Right lung (tissue), 5 donors: ENCODE data around the gene ABLIM2. TPM values are rescaled to one million over a fixed set of nuclear protein-coding genes. Genes with fewer than 3 reads are reported as not detected.
"Not testable (repeated sequence)": the region's sequence is repeated elsewhere in the genome, so short reads cannot be mapped to it uniquely, and the experiment has no call there.

Source experiments
- DNase-seq, 2 donors: peaks; one replicate each; pipeline ENCODE4 v3.0.0-alpha.2; 2013
- polyA plus RNA-seq, 5 donors: library from polyadenylated mRNA; unstranded; fragments of 120-200 nt; gene quantifications; one replicate each; pipeline versions ENCODE4 v1.2.1 to v1.2.3, GENCODE V29; 2013; ENCODE audit warnings: inconsistent platforms in 1 of 5, low replicate concordance in 1 of 5; ENCODE audit not compliant: insufficient read length in 5 of 5, insufficient read depth in 1 of 5

ABLIM2 gene
- polyA plus RNA-seq, 5 donors: 5.9 to 7.1 (median 6.1) TPM

- DNase-seq: no peak
Measured at GRCh38 chr4:8141935-8142334, 16.7 kb downstream of the ABLIM2 start.

GRCh38 chr4:8140915-8141314, 17.7 kb downstream of the ABLIM2 start:
- no peak for DNase-seq

- DNase-seq: not testable (repeated sequence)
Measured at GRCh38 chr4:8139726-8140125, 18.9 kb downstream of the ABLIM2 start.

DNA sequence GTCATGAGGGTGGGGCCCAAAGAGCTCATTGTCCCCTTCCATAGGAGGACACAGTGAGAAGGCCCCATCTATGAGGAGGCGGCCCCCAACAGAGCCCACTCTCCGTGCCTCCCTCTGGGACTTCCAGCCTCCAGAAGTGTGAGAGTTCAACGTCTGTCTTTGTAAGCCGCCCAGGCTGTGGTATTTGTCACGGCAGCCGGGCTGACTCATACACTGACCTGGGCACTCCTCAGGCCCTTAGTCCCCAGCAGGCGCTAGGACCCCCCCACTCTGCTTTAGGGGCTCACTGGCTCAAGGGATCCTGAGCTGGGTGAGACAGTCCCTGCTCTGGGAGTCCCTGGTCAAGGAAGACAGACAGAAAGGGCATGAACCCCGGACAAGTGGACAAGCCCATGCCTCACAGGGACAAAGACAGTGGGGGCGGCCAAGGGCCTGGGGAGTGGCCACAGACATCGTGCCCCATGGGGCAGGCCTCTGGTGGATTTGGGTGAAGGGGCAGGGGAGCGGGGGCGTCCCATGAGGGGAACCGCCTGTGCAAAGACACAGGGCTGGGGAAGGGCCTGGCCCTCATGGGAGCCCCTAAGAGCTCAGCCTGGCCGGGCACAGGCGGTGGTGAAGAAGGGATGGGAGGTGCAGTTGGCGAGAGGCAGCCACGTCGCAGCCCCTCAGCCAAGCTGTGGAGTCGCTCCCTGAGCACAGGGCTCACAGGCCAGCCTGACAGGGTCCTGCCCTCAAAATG, 21.5 kb downstream of the ABLIM2 start:
- no peak for DNase-seq

DNA sequence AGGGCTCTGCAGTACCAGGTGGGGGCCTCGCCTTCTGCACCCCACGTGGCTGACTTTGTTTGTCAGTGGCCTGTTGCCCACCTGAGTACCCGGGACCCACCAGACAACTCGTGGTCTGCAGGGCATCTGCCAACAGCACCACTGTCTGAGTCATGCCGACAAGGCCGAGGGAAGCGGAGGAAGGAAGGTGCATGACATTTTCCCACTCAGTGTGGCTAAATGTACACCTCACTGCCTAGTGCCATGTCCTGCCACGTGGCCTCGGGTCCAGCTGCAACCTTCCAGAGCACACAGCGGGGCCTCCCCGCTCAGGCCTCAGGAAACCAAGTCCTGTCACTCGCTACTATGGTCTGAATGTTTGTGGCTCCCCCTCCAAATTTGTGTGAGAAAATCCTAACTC, 22.1 kb downstream of the ABLIM2 start:
- DNase-seq: no peak

- no peak for DNase-seq
Measured at GRCh38 chr4:8135666-8136065, 22.9 kb downstream of the ABLIM2 start.

GRCh38 chr4:8133897-8134563, 24.6 kb downstream of the ABLIM2 start:
- no peak for DNase-seq

DNA sequence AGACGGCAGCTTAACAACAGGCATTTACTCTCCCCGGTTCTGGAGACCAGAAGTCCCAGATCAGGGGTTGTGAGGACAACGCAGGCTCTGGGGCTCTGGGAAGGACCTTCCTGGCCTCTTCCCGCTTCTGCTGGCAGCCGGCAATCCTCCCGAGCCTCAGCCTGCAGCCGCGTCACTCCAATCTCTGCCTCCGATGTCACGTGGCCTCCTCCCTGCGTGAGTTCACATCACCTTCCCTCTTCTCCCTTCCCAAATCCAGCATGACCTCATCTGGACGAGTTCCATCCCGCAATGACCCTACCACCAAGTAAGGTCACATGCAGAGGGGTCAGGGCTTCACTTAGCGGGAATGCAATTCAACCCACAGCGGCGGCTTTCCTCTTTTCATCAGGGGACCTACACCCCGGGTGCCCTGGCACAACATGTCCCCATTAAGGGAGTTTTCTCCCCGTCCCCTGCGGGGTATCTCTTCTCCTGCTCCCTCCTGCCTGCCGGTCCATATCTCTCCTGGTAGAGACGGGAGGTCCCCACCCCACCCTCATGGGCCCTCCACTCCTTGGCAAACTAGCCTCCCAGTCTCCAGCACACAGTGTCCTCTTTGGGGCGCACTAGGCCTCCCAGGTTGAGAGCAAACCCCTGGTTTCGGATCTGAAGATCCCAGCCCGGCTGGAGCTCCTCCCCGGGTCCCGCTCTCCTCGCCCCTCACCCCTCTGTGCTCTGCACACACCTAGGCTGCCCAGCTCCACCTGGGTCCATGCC, 25.5 kb downstream of the ABLIM2 start:
- DNase-seq: no peak

DNA sequence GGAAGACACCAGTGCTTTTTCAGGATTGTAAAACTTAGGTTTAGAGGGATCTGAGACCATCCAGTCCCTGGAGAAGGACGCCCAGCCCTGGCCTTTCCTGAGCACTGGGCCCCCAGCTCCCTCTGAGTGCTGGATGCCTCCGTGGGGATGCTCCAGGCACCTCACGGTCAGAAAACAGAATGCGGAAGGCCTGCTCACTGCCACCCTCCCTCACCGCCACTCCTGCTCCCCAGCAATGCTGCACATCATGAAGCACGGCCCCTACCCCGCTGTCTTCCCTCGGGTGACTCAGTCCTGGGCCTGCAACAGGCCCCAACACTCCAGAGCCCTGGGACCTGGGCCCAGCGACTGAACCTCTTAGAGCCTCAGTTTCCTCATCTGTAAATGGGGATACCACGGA, 26.2 kb downstream of the ABLIM2 start:
- no peak for DNase-seq

- no peak for DNase-seq
Measured at GRCh38 chr4:8131826-8132225, 26.8 kb downstream of the ABLIM2 start.

- DNase-seq: no peak
Measured at GRCh38 chr4:8131210-8131609, 27.4 kb downstream of the ABLIM2 start.

- DNase-seq: no peak
Measured at GRCh38 chr4:8130346-8131066, 28.1 kb downstream of the ABLIM2 start.

GRCh38 chr4:8129785-8130184, 28.8 kb downstream of the ABLIM2 start:
- DNase-seq: no peak

GRCh38 chr4:8129136-8129535, 29.5 kb downstream of the ABLIM2 start:
- no peak for DNase-seq

DNA sequence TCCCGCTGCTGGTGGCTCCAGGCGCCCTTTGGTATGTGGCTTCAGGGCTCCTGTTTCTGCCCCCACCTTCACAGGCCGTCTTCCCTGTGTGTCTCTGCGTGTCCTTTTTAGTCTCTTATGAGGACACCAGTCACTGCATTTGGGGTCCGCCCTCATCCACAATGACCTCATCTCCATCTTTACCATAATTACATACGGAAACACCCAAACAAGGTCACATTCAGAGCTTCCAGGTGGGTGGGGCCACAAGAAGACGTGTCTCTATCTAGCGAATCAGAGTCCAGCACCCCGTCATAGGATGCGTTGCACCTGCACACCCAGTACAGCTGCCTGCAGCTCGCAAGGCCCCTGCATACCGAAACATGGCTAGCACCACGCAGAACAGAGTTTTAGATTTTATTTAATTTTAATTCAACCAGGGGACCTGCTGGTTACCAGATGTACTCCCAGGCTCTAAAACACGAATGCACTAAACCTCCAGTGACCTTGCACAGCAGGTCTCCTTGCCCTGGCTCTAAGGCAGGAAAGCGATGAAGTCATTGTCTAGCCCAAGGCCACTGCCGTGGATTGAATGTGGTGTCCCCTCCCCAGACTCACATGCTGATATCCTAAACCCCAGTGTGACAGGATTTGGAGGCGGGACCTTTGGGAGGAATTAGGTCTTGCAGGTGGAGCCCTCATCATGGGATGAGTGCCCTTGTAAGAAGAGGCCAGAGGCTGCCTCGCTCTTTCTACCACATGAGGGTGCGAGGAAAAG, 30.3 kb downstream of the ABLIM2 start:
- DNase-seq: no peak

- DNase-seq: no peak
Measured at GRCh38 chr4:8127051-8127826, 31.4 kb downstream of the ABLIM2 start.

DNA sequence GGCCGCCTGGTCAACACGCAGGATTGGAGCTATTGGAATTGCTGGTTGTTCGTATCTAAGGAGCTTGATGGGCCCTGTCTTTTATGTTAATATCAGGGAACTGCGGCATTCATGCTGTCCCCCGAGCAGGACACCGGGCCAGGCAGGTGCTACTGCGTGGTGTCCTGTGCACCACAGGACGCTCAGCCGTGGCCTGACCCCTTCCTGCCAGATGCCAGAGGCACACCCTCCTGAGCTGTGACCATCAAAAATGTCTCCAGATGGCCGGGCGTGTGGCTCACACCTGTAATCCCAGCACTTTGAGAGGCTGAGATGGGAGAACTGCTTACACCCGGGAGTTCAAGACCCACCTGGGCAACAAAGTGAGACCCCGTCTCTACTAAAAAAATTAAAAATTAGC, 32.1 kb downstream of the ABLIM2 start:
- DNase-seq: no peak

DNA sequence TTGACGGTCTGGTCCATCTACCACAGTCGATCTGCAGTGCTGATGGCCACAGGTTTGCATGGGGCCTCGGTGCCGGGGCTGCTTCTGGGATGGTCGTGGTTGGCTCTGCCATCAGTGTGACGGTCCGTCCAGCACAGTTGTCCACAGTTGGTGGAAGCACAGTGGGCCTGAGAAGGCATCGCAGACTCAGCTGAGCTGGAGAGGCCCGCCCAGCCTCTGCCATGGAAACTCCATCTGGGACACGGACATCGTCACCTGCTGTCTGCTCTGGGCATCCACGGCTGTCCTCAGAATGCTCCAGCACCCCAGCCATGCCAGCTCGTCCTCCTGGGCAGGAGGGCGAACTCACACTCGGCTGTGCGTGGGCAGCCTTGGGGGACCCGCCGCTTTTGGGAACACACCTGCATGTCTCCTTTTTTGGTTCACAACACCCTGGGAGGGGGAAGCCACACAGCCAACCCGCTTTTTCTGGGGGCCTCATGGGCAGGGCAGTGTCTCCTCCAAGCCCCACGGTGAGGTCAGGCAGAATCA, 33.0 kb downstream of the ABLIM2 start:
- DNase-seq: no peak

- no peak for DNase-seq
Measured at GRCh38 chr4:8123870-8124269, 34.7 kb downstream of the ABLIM2 start.

DNA sequence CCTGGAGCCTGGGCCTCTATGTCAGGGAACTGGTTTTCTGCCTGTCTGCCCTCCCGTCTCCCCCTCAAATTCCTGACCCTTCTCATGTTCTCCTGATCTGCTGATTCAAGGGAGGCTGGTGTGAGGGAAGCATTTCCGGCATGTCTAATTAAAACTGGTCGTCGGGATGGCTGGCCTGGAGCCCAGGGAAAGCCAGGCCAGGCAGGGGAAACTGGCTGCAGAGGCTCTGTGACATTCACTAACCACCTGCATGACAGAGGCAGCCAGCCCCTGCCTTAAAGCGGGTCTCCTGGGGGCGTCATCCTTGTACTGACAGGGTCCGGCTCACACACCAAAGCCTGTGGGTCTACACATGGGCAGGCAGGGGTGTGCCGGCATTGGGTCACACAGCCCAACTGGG, 35.2 kb downstream of the ABLIM2 start:
- no peak for DNase-seq
